ENCODE results near the gene MINDY4. TPM values are rescaled to one million over a fixed set of nuclear protein-coding genes. Genes with fewer than 3 reads are reported as not detected.

The MINDY4 gene
- total and polyA plus RNA-seq, 2 of the 8 experiments (the other 6 are each of a cell fraction or from before 2014, with no cell fraction given): 1.3 to 3.6 TPM

DNA sequence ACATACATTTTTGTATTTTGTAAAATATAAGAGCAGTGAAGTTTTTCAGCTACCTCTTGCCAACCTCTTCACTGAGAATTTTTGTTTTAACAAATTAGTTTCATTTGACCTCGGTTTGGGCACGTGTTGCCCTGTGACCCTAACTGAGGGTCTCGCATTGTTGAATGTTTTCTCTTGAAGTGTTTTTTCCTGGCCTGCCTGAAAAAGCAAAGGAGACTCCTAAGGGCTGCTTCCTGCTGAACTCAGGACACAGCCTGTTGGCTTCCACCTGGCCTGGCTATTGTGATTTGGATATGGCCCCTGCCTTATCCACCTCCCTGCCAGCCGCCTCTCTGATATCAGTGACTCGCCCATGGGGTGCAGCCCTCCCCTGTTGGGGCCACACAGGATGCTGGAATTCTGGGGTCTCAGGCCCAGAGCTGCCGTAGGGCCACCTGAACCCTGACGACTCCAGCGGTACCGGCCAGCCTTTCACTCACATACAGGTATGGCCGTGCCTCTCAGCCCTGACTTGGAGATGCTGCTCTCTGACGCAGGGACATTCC lies 81.6 kb downstream of the MINDY4 start (continued):
- no peak for TF ChIP-seq CHD7 (IDR thresholded peaks at IDR 0.05; ENCODE audit: insufficient replicate concordance, low read length)
- TF ChIP-seq MAFK (IDR thresholded peaks at IDR 0.05; ENCODE audit: low read depth, low read length): no peak
- TF ChIP-seq SP1 (IDR thresholded peaks at IDR 0.05; ENCODE audit: low read depth, low read length): no peak
- TF ChIP-seq, protein P1, sequence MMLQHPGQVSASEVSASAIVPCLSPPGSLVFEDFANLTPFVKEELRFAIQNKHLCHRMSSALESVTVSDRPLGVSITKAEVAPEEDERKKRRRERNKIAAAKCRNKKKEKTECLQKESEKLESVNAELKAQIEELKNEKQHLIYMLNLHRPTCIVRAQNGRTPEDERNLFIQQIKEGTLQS (IDR thresholded peaks at IDR 0.05; ENCODE audit: insufficient read depth, low read depth, low read length): no peak
- TF ChIP-seq YY1 (IDR thresholded peaks at IDR 0.05; ENCODE audit: low read depth, low read length): no peak
- no peak for TF ChIP-seq TEAD4 (IDR thresholded peaks at IDR 0.05; ENCODE audit: low read depth, low read length)
- no peak for TF ChIP-seq POLR2A (IDR thresholded peaks at IDR 0.05; ENCODE audit: control extremely low read depth in 1 of 2, low read depth in 2 of 2, low read length in 2 of 2)
- TF ChIP-seq POLR2AphosphoS5 (IDR thresholded peaks at IDR 0.05; ENCODE audit: low read depth, low read length): no peak
- no peak for TF ChIP-seq E2F6 (IDR thresholded peaks at IDR 0.05)
- TF ChIP-seq KDM5A (IDR thresholded peaks at IDR 0.05; ENCODE audit: low read length): no peak
- TF ChIP-seq HDAC6 (IDR thresholded peaks at IDR 0.05; ENCODE audit: low read depth, low read length): no peak
- no peak for TF ChIP-seq SIRT6 (IDR thresholded peaks at IDR 0.05; ENCODE audit: low read length)

All from H1 (cell line).